ENCODE results near the gene GUCA1C.

GUCA1C gene

GRCh38 chr3:108877901-108878300 is 75.8 kb downstream of the GUCA1C start:
- no peaks in the 10 kb centered on the region for H3K36me3 ChIP-seq (ENCODE audit: control insufficient read depth in 2 of 2, insufficient read depth in 2 of 2, low read length in 2 of 2)
- H3K4me1 ChIP-seq (ENCODE audit: control insufficient read depth in 2 of 2, insufficient read depth in 2 of 2, low read length in 2 of 2), result no peaks in the 10 kb centered on the region
- H3K4me3 ChIP-seq (ENCODE audit: low read length in 2 of 2), result no peak overlapping the region
- H3K27ac ChIP-seq (ENCODE audit: low read depth in 2 of 2, low read length in 2 of 2), result no peak overlapping the region
- no peak overlapping the region for H3K9ac ChIP-seq (ENCODE audit: low read depth in 1 of 2, low read length in 2 of 2)
- H3K9me3 ChIP-seq (ENCODE audit: control insufficient read depth in 2 of 2, low read length in 2 of 2), result no peaks in the 10 kb centered on the region
- H3K27me3 ChIP-seq (ENCODE audit: control insufficient read depth in 2 of 2, insufficient read depth in 2 of 2, low read length in 2 of 2), result no peaks in the 10 kb centered on the region

- Histone ChIP-seq H3K27ac (ENCODE audit: low read depth in 2 of 2, low read length in 2 of 2) (no peak overlapping the region), H3K27me3 (ENCODE audit: control insufficient read depth in 2 of 2, insufficient read depth in 2 of 2, low read length in 2 of 2) (no peaks in the 10 kb centered on the region), H3K9me3 (ENCODE audit: control insufficient read depth in 2 of 2, low read length in 2 of 2) (no peaks in the 10 kb centered on the region), H3K4me3 (ENCODE audit: low read length in 2 of 2) (no peak overlapping the region), H3K9ac (ENCODE audit: low read depth in 1 of 2, low read length in 2 of 2) (no peak overlapping the region), H3K4me1 (ENCODE audit: control insufficient read depth in 2 of 2, insufficient read depth in 2 of 2, low read length in 2 of 2) (no peaks in the 10 kb centered on the region), H3K36me3 (ENCODE audit: control insufficient read depth in 2 of 2, insufficient read depth in 2 of 2, low read length in 2 of 2) (no peaks in the 10 kb centered on the region)
These were observed 89.9 kb downstream of the GUCA1C start for GRCh38 chr3:108863799-108864135.

GRCh38 chr3:108862865-108863798 is 90.5 kb downstream of the GUCA1C start:
- H3K27ac ChIP-seq (ENCODE audit: low read depth in 2 of 2, low read length in 2 of 2), result no peak overlapping the region

GRCh38 chr3:108861401-108861800 is 92.3 kb downstream of the GUCA1C start:
- H3K9ac ChIP-seq (ENCODE audit: low read depth in 1 of 2, low read length in 2 of 2), result no peak overlapping the region
- no peaks in the 10 kb centered on the region for H3K27me3 ChIP-seq (ENCODE audit: control insufficient read depth in 2 of 2, insufficient read depth in 2 of 2, low read length in 2 of 2)
- H3K27ac ChIP-seq (ENCODE audit: low read depth in 2 of 2, low read length in 2 of 2), result no peak overlapping the region
- no peak overlapping the region for H3K4me3 ChIP-seq (ENCODE audit: low read length in 2 of 2)
- H3K36me3 ChIP-seq (ENCODE audit: control insufficient read depth in 2 of 2, insufficient read depth in 2 of 2, low read length in 2 of 2), result no peaks in the 10 kb centered on the region
- H3K9me3 ChIP-seq (ENCODE audit: control insufficient read depth in 2 of 2, low read length in 2 of 2), result no peaks in the 10 kb centered on the region
- H3K4me1 ChIP-seq (ENCODE audit: control insufficient read depth in 2 of 2, insufficient read depth in 2 of 2, low read length in 2 of 2), result no peaks in the 10 kb centered on the region

More at GRCh38 chr3:108862865-108863798, 90.5 kb downstream of the GUCA1C start:
- Histone ChIP-seq H3K9ac (ENCODE audit: low read depth in 1 of 2, low read length in 2 of 2) (no peak overlapping the region), H3K4me1 (ENCODE audit: control insufficient read depth in 2 of 2, insufficient read depth in 2 of 2, low read length in 2 of 2) (no peaks in the 10 kb centered on the region), H3K36me3 (ENCODE audit: control insufficient read depth in 2 of 2, insufficient read depth in 2 of 2, low read length in 2 of 2) (no peaks in the 10 kb centered on the region), H3K9me3 (ENCODE audit: control insufficient read depth in 2 of 2, low read length in 2 of 2) (no peaks in the 10 kb centered on the region), H3K27me3 (ENCODE audit: control insufficient read depth in 2 of 2, insufficient read depth in 2 of 2, low read length in 2 of 2) (no peaks in the 10 kb centered on the region), H3K4me3 (ENCODE audit: low read length in 2 of 2) (no peak overlapping the region)
